IPS-20b (cell line): ENCODE measurements around the gene LVRN.

ENCODE experiments used
- H3K27ac ChIP-seq: one replicate; pipeline ENCODE4 v1.5.1; 2013; ENCODE audit warnings: low read length
- H3K27me3 ChIP-seq: 2 replicates; pipeline ENCODE4 v1.6.1; 2013; ENCODE audit warnings: mild to moderate bottlenecking, low read length, inconsistent platforms; ENCODE audit not compliant: insufficient read depth
- H3K36me3 ChIP-seq: 2 replicates; pipeline ENCODE4 v1.6.1; 2013; ENCODE audit warnings: low read depth, mild to moderate bottlenecking, inconsistent platforms, low read length, moderate library complexity; ENCODE audit not compliant: insufficient read depth
- H3K4me1 ChIP-seq: 2 replicates; pipeline ENCODE4 v1.6.1; 2013; ENCODE audit warnings: mild to moderate bottlenecking, control low read depth, inconsistent platforms, low read length, moderate library complexity; ENCODE audit not compliant: insufficient read depth
- H3K4me3 ChIP-seq: 2 replicates; pipeline ENCODE4 v1.5.1; 2013; ENCODE audit warnings: mild to moderate bottlenecking, low read length, inconsistent platforms
- H3K9ac ChIP-seq: 2 replicates; pipeline ENCODE4 v1.6.1; 2013; ENCODE audit warnings: low read depth, mild to moderate bottlenecking, inconsistent platforms, low read length, moderate library complexity
- H3K9me3 ChIP-seq: 2 replicates; pipeline ENCODE4 v1.6.1; 2013; ENCODE audit warnings: mild to moderate bottlenecking, low read depth, low read length, inconsistent platforms; ENCODE audit not compliant: insufficient read depth

The LVRN gene

GRCh38 chr5:115963566-115963965 lies 1.3 kb downstream of the LVRN start:
- Histone ChIP-seq H3K9me3 (no peaks in the 10 kb centered on the region), H3K4me3 (no peak overlapping the region), H3K36me3 (no peaks in the 10 kb centered on the region), H3K27ac (no peak overlapping the region), H3K4me1 (no peaks in the 10 kb centered on the region), H3K9ac (no peak overlapping the region), H3K27me3 (no peaks in the 10 kb centered on the region)

- Histone ChIP-seq H3K4me1 (no peaks in the 10 kb centered on the region), H3K27ac (no peak overlapping the region), H3K9ac (no peak overlapping the region), H3K27me3 (no peaks in the 10 kb centered on the region), H3K9me3 (no peaks in the 10 kb centered on the region), H3K36me3 (no peaks in the 10 kb centered on the region), H3K4me3 (no peak overlapping the region)
Measured at GRCh38 chr5:115968770-115969169, 6.5 kb downstream of the LVRN start.

GRCh38 chr5:115977096-115977495 lies 14.8 kb downstream of the LVRN start:
- Histone ChIP-seq H3K4me1 (no peaks in the 10 kb centered on the region), H3K9ac (no peak overlapping the region), H3K9me3 (no peaks in the 10 kb centered on the region), H3K36me3 (no peaks in the 10 kb centered on the region), H3K27ac (no peak overlapping the region), H3K27me3 (no peaks in the 10 kb centered on the region), H3K4me3 (no peak overlapping the region)

GRCh38 chr5:115977988-115978387 lies 15.7 kb downstream of the LVRN start:
- Histone ChIP-seq H3K9ac (no peak overlapping the region), H3K4me1 (no peaks in the 10 kb centered on the region), H3K4me3 (no peak overlapping the region), H3K36me3 (no peaks in the 10 kb centered on the region), H3K27ac (no peak overlapping the region), H3K9me3 (no peaks in the 10 kb centered on the region), H3K27me3 (no peaks in the 10 kb centered on the region)

- no peak overlapping the region for H3K9ac ChIP-seq
- no peaks in the 10 kb centered on the region for H3K27me3 ChIP-seq
- H3K27ac ChIP-seq = no peak overlapping the region
- H3K36me3 ChIP-seq = no peaks in the 10 kb centered on the region
- H3K9me3 ChIP-seq = no peaks in the 10 kb centered on the region
- no peaks in the 10 kb centered on the region for H3K4me1 ChIP-seq
- no peak overlapping the region for H3K4me3 ChIP-seq
Measured at GRCh38 chr5:115978779-115979178, 16.5 kb downstream of the LVRN start.

GRCh38 chr5:115979201-115980041 lies 17.1 kb downstream of the LVRN start:
- no peak overlapping the region for H3K9ac ChIP-seq
- no peak overlapping the region for H3K27ac ChIP-seq
- no peaks in the 10 kb centered on the region for H3K4me1 ChIP-seq

GRCh38 chr5:115983519-115983918 lies 21.2 kb downstream of the LVRN start:
- Histone ChIP-seq H3K4me3 (no peak overlapping the region), H3K9ac (no peak overlapping the region), H3K9me3 (no peaks in the 10 kb centered on the region)

More at GRCh38 chr5:115979201-115980041, 17.1 kb downstream of the LVRN start:
- no peaks in the 10 kb centered on the region for H3K27me3 ChIP-seq
- no peaks in the 10 kb centered on the region for H3K9me3 ChIP-seq
- H3K4me3 ChIP-seq = no peak overlapping the region
- H3K36me3 ChIP-seq = no peaks in the 10 kb centered on the region

GRCh38 chr5:115985802-115986757 lies 23.8 kb downstream of the LVRN start:
- Histone ChIP-seq H3K27ac (no peak overlapping the region), H3K4me3 (no peak overlapping the region), H3K4me1 (no peaks in the 10 kb centered on the region), H3K9me3 (no peaks in the 10 kb centered on the region), H3K9ac (no peak overlapping the region), H3K27me3 (no peaks in the 10 kb centered on the region), H3K36me3 (no peaks in the 10 kb centered on the region)

More at GRCh38 chr5:115983519-115983918, 21.2 kb downstream of the LVRN start:
- Histone ChIP-seq H3K4me1 (no peaks in the 10 kb centered on the region), H3K36me3 (no peaks in the 10 kb centered on the region), H3K27ac (no peak overlapping the region), H3K27me3 (no peaks in the 10 kb centered on the region)

- no peaks in the 10 kb centered on the region for H3K9me3 ChIP-seq
- H3K4me3 ChIP-seq = no peak overlapping the region
- H3K27me3 ChIP-seq = no peaks in the 10 kb centered on the region
- H3K36me3 ChIP-seq = no peaks in the 10 kb centered on the region
- H3K9ac ChIP-seq = no peak overlapping the region
- H3K27ac ChIP-seq = no peak overlapping the region
- no peaks in the 10 kb centered on the region for H3K4me1 ChIP-seq
Measured at GRCh38 chr5:115988002-115988401, 25.7 kb downstream of the LVRN start.

- Histone ChIP-seq H3K9me3 (no peaks in the 10 kb centered on the region), H3K9ac (no peak overlapping the region), H3K36me3 (no peaks in the 10 kb centered on the region), H3K4me1 (no peaks in the 10 kb centered on the region), H3K27ac (no peak overlapping the region), H3K27me3 (no peaks in the 10 kb centered on the region), H3K4me3 (no peak overlapping the region)
Measured at GRCh38 chr5:115992848-115993350, 30.6 kb downstream of the LVRN start.

- Histone ChIP-seq H3K27ac (no peak overlapping the region), H3K9me3 (no peaks in the 10 kb centered on the region), H3K4me3 (no peak overlapping the region), H3K36me3 (no peaks in the 10 kb centered on the region), H3K27me3 (no peaks in the 10 kb centered on the region), H3K4me1 (no peaks in the 10 kb centered on the region), H3K9ac (no peak overlapping the region)
Measured at GRCh38 chr5:115995351-115995750, 33.1 kb downstream of the LVRN start.
